WI38 (cell line): ENCODE measurements around the gene RAB27B.

Source experiments
- H3K4me3 ChIP-seq: 2 replicates; pipeline ENCODE4 v1.5.1; 2011; ENCODE audit warnings: low read depth, mild to moderate bottlenecking, control low read depth, low read length
- TF ChIP-seq, protein P1 (sequence below): IDR thresholded peaks from 2 replicates; pipeline ENCODE4 v1.5.1; 2012; ENCODE audit warnings: low read depth, mild to moderate bottlenecking, control low read depth, low read length

RAB27B gene

DNA sequence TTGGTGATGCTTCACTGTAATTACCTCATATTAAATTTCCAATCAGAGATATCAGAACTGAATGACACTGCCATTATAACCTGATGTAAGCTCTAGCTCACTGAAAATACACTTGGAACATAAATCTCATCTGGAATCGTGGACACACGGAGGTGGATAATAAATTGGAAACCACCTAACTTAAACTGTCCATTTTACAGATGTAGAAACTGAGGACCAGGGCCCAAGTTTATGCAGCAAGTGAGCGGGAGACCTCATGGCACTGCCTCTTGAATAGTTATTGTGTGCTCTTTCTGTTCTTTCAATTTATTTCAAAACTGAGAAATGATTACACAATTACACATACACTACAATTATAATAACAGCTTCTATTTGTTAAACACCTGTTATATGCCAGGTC, 110.2 kb downstream of the RAB27B start:
- H3K4me3 ChIP-seq: no peak overlapping the region
- TF ChIP-seq, protein P1, sequence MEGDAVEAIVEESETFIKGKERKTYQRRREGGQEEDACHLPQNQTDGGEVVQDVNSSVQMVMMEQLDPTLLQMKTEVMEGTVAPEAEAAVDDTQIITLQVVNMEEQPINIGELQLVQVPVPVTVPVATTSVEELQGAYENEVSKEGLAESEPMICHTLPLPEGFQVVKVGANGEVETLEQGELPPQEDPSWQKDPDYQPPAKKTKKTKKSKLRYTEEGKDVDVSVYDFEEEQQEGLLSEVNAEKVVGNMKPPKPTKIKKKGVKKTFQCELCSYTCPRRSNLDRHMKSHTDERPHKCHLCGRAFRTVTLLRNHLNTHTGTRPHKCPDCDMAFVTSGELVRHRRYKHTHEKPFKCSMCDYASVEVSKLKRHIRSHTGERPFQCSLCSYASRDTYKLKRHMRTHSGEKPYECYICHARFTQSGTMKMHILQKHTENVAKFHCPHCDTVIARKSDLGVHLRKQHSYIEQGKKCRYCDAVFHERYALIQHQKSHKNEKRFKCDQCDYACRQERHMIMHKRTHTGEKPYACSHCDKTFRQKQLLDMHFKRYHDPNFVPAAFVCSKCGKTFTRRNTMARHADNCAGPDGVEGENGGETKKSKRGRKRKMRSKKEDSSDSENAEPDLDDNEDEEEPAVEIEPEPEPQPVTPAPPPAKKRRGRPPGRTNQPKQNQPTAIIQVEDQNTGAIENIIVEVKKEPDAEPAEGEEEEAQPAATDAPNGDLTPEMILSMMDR: no peak

DNA sequence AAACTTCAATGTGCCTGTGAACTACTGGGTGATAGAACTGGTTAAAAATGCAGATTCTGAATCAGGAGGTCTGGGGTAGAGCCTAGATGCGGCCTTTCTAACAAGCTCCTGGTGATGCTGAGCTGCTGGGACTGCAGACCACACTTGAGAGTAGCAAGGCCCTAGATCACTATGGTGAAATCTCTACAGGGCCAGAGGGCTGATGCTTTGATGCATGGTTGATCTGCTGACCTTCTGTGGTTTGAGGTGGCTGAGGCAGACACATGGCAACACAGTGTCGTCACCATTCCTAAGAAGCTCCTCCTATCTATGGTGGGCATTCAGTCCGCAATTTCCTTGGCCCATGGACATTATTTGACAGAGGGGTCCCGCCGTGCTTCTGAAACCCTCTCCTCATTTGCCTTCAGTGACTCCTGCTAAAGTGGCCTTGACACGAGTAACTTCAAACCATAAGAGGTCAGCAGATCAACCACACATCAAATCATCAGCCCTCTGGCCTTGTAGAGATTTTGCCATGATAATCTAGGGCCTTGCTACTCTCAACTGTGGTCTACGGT, 111.2 kb downstream of the RAB27B start:
- no peak overlapping the region for H3K4me3 ChIP-seq
- TF ChIP-seq, protein P1: no peak

DNA sequence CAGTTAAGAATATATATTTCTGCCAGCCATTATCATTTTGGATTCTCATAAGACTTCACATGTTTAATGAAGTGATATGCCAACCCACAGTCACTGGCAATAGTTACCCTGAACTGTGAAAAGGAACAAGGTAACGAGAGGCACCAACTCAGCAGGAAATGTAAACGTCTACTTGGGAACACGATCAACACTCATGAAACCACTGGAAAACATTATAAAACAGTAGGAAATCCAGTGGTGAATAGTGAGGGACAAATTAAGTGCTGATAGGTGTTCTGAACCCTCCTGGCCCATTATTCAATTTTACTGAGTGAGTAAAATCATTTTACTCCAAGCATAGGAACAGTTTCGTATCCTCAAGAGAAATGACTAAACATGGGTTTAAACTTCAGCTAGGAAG, 113.9 kb downstream of the RAB27B start:
- no peak overlapping the region for H3K4me3 ChIP-seq
- TF ChIP-seq, protein P1: no peak

DNA sequence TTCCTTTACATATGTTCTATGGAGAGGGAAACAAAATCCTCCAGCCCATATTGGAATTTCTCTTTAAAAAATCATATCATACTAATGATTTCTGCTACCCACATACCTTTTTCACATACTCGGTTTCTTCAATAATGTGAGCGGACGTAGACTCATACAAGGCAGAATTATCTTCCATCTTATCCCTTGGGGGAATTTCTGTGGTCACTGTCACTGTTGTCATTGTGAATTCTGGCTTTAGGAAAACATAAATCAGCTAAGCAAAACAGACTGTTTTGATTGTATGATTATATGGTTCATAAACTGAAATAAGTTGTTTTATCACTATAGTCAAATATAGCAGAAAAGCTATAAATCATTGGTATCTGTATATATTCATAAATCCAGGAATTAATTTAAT, 114.3 kb downstream of the RAB27B start:
- TF ChIP-seq, protein P1: no peak
- H3K4me3 ChIP-seq: no peak overlapping the region
